Peyer's patch (tissue), 4 donors: Measurements from ENCODE around the gene PAXIP1.

Source experiments
- CTCF ChIP-seq, 6 experiments: fragments of 450-650 bp in 4 of 6; fragments of 200-600 bp in 2 of 6; sonication (generic) in 1 of 6; IDR thresholded peaks; one replicate each; pipeline ENCODE4 v1.5.1; 2017 to 2019; ENCODE audit warnings: antibody characterized with exemption in 6 of 6, mild to moderate bottlenecking in 3 of 6, moderate library complexity in 1 of 6
- POLR2A ChIP-seq, 2 donors: fragments of 450-650 bp; IDR thresholded peaks; one replicate each; pipeline ENCODE4 v1.5.1; 2017; ENCODE audit warnings: antibody characterized with exemption in 2 of 2, mild to moderate bottlenecking in 2 of 2, moderate library complexity in 2 of 2

DNA sequence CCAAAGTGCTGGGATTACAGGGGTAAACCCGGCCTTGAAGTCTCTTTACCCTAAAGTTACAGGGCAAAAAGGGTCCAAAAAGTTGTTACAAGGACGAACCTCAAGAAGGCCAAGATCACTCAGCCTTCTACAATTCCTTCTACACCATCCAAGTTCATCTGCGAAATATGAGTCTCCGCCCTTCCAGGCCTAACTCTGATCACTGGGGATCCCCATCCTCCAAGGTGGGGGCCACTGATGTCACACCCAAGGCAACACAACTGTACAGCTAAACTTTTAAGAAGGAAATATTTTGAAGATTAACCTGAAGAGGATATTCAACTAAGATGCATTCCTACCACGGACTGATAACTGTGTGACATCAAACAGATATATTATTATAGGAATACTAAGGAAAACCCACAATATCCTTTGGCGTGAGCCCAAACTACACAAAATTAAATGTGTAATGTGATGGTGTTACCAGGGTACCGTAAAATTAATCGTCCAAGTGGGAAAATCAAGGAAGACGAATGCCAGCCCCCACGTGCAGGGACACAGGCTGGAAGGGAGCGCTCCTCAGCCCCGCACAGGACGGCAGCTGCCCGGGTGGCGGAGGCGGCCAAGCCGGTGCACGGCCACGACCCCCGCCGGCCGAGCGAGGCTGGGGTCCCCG, 1.0 kb downstream of the PAXIP1 start:
- TF ChIP-seq CTCF (IDR thresholded peaks at IDR 0.05) = no peak
- TF ChIP-seq POLR2A (IDR thresholded peaks at IDR 0.05) = no peak
